ENCODE data around the gene KRT85.

DNA sequence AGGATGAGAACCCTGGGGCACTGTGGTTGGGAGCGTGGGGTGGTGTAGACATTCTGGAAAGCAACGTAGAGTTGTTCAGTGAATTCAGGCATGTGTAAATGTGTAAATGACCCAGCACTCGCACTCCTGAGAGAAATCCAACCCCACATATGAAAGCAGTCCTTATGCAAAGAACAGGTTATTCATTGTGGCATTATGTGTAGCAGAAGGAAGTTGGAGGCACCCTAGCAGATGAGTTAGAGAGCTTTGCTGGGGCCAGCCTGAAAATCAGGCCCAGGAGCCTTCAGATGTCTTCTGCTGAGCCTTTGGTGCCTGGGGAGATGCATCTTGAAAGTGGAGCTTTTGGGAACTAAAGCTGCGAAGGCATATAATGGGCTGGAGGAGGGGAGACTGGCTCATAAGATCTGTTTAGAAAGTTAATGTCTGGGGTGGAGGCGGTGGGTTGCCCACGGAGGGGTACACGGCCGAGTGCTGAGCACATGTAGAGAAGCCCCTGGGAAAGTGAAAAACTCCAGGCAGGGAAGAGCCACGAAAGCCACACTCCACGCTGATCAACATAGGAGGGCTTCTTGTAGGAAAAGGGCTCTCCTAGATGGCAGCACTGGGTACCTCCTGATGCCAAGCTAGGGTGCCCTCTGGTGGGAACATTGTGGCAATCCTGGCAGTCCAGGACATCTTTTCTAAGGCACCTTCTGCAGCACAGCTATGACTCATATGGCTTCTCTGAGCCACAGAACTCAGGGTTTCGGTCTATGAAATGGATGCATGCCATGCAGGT is 40.0 kb downstream of the KRT85 start:
- TF ChIP-seq, protein P1, sequence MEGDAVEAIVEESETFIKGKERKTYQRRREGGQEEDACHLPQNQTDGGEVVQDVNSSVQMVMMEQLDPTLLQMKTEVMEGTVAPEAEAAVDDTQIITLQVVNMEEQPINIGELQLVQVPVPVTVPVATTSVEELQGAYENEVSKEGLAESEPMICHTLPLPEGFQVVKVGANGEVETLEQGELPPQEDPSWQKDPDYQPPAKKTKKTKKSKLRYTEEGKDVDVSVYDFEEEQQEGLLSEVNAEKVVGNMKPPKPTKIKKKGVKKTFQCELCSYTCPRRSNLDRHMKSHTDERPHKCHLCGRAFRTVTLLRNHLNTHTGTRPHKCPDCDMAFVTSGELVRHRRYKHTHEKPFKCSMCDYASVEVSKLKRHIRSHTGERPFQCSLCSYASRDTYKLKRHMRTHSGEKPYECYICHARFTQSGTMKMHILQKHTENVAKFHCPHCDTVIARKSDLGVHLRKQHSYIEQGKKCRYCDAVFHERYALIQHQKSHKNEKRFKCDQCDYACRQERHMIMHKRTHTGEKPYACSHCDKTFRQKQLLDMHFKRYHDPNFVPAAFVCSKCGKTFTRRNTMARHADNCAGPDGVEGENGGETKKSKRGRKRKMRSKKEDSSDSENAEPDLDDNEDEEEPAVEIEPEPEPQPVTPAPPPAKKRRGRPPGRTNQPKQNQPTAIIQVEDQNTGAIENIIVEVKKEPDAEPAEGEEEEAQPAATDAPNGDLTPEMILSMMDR (IDR thresholded peaks at IDR 0.05): peak; percentile 81
- no peak for TF ChIP-seq EZH2 (IDR thresholded peaks at IDR 0.05; ENCODE audit: borderline replicate concordance, insufficient read depth, low read depth, low read length, poor library complexity, severe bottlenecking)

All from B cell (primary cell).